GM10266 (cell line): Measurements from ENCODE around the gene CCDC102A.
A peak's percentile ranks its signal among the peaks of the same experiment; 100 is the strongest.

Experiments
- DNase-seq: peaks from one replicate; pipeline ENCODE4 v3.0.0; 2012; ENCODE audit errors: extremely low spot score
- TF ChIP-seq, protein P1 (sequence below): IDR thresholded peaks from 2 replicates; pipeline ENCODE4 v1.5.1; 2012; ENCODE audit warnings: mild to moderate bottlenecking, low read depth; ENCODE audit not compliant: control insufficient read depth, insufficient read depth; ENCODE audit errors: missing control alignments

The CCDC102A gene

DNA sequence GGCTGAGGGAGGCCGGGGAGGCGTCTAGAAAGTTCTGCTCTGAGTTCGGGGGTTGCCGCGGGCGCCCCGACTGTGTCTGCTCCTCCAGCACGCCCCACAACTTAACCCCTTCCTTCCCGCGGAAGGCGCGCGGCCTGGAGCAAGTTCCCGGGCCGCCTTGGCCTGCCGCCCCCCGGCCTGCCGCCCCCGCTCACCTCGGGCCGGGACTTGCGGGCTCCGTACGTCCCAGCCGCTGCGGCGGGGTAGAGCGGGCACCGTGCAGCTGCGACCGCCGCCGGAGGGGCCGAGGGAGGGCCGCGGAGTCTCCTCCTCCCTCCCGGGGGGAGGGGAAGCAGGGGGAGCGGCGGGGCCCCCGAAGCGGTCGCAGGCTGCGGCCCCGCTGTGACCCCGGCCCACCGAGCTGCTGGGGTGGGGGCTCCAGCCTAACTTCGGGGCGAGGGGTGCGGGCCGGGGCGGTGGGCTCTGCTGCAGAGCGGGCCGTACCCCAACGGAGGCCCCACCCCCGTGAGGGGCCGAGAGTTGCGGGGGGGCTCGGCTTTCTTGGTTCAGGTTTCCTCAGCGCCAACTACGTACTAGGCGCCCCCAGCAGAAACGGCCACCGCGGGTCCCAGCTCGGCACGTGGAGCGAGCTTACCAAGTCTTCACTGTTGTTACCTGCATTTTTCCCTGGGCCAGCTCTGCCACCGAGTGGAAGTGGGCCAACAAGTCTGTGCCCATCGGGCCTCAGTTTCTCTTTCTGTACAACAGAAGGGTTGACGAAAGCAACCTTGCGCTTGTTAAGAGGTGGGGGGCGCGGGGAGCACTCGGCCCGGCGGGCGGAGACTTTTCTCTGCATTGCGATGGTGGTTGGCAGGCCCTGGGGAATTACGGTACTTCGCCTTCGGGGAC, at the start of gene CCDC102A:
TSS of gene CCDC102A (minus strand) at position 266 of the 888 bp plus-strand sequence. CDS start 7,394 bp downstream, outside the sequence.
- peak; percentile 59 for DNase-seq
- TF ChIP-seq, protein P1, sequence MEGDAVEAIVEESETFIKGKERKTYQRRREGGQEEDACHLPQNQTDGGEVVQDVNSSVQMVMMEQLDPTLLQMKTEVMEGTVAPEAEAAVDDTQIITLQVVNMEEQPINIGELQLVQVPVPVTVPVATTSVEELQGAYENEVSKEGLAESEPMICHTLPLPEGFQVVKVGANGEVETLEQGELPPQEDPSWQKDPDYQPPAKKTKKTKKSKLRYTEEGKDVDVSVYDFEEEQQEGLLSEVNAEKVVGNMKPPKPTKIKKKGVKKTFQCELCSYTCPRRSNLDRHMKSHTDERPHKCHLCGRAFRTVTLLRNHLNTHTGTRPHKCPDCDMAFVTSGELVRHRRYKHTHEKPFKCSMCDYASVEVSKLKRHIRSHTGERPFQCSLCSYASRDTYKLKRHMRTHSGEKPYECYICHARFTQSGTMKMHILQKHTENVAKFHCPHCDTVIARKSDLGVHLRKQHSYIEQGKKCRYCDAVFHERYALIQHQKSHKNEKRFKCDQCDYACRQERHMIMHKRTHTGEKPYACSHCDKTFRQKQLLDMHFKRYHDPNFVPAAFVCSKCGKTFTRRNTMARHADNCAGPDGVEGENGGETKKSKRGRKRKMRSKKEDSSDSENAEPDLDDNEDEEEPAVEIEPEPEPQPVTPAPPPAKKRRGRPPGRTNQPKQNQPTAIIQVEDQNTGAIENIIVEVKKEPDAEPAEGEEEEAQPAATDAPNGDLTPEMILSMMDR: no peak

DNA sequence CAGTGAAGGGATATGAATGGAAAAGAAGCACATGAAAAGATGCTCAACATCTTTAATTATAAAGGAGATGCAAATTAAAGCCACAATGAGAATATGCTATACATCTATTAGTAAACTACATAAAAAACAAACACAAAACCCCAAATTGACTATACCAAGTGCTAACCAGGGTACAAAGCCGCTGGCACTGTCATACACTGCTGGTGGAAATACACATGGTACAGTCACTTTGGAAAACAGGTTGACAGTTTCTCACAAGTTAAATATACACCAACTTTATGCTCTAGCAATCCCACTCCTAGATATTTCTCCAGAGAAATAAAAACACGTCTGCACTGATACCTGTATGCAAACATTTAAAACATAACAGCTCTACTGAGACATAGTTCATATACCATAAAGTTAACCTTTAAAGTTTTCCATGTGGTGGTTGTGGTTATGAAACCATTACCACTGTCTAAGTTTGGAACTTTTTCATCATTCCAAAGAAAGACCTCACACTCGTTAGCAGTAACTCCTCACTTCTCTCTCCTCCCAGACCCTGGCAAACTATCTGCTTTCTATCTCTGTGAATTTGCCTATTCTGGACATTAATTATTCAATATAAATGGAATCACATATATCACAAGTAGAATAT, 48.8 kb upstream of the CCDC102A start:
- TF ChIP-seq, protein P1: no peak
- no peak for DNase-seq

DNA sequence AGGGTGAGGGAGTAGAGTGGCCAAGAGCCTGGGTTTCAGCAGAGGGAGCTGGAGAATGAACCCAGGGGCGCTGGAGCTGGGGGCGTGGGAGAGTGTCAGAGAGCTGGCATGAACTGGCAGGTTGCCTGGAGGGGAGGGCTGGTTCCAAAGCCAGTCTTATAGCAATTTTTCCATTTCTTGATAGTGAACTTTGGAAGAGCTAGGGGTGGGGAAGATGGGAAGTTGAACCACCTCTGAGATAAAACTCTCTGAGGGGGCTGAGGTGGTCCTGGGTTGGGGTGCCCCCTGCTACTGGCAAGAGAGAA, 42.9 kb upstream of the CCDC102A start:
- no peak for DNase-seq
- TF ChIP-seq, protein P1: no peak

DNA sequence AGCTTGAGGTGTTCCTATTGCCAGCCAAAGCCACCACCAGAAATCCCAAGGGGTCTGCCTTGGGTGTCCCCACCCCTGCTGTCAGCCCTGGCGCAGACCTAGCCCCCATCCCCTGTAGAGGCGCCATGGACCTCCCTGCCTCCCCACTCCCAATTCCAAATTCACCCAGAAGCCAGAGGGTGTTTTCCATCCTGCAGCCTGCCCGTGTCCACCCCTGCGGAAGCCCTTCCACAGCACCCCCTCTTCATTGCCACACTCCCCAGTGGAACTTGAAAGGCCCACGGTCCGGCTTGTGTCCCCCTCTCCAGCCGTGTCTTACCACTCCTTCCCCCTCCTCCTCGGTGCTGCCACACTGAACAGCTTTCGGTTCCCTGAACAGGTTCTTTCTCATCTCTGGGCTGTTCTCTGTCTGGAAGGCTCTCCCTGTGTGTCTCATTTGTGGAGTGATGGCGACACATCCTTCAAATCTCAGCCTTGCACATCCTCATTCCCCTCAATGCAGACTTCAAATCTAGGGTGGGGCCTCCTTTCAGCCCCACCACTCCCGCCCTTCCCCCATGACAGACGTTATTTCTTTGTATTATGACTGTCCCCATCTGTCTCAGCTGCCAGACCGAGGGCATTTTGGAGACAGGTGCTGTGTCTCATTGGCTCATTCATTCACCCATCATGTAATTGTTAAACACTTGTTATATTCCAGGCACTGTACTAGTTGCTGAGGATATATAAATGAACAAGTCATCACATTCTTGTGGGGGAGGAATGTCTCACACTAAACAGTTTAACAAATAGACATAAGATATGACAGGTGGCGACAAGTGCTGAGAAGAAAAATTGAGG, 42.4 kb upstream of the CCDC102A start:
- TF ChIP-seq, protein P1: no peak
- DNase-seq: no peak

DNA sequence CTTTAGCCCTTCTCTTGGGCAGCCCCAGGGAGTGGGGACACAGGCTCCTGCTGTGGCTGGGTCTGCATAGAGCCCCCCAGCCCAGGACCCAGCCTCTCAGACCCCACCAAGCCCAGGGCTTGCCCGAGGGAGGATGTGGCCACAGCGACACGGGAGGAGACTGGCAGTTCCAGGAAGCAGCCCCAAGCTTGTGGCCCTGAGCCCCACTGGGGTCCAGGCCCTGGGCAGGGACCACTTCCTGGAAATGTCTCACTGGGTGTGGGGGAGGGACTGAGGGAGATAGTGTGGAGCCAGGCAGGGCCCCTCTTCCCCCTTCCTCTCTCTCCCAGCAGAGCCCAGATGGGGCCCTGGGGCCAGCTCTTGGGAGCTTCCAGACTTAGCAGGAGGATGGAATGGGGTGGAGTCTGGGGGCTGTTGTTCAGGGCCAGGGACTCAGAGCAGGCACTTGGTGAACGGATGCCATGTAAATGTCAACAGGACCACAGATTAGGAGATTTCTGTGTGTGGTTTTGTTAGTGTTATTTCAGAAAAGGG, 41.4 kb upstream of the CCDC102A start:
- TF ChIP-seq, protein P1: no peak
- no peak for DNase-seq

DNA sequence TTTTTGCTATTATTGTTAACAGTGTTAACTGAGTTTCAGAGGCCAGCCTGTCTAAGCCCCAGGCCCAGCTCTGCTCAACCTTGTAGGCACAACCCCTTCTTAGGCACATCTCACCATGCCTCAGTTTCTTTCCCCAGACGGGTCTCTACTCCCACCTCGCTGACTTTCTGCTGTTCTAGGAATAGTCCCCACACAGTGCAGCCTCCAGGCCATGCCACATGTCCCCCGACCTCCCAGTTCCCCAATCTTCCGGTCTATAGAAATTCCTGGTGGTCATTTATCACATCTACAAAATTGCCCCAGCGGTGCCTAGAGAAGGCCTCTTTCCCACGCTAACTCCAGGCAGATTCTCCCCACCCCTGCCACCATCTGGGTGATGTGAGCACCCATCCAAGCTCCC, 40.8 kb upstream of the CCDC102A start:
- no peak for DNase-seq
- TF ChIP-seq, protein P1: no peak
